C4-2B (cell line): Measurements from ENCODE around the gene SIGLEC14.
"Not testable (repeated sequence)": the region's sequence is repeated elsewhere in the genome, so short reads cannot be mapped to it uniquely, and the experiment has no call there.

Experiments
- H3K27ac ChIP-seq: fragments of 450-650 bp; 2 replicates; pipeline ENCODE4 v1.5.1; 2017
- CTCF ChIP-seq: fragments of 450-650 bp; conservative IDR thresholded peaks from 2 replicates; pipeline ENCODE4 v1.5.1; 2017; ENCODE audit warnings: mild to moderate bottlenecking
- ZFX ChIP-seq: fragments of 450-650 bp; IDR thresholded peaks from 2 replicates; pipeline ENCODE4 v1.6.1; 2017

SIGLEC14 gene

GRCh38 chr19:51687791-51688670, 41.4 kb upstream of the SIGLEC14 start:
- TF ChIP-seq CTCF (no peak), ZFX (no peak)

GRCh38 chr19:51686171-51686570, 39.5 kb upstream of the SIGLEC14 start:
- TF ChIP-seq ZFX (no peak), CTCF (no peak)
- H3K27ac ChIP-seq, result no peak overlapping the region

More at GRCh38 chr19:51687791-51688670, 41.4 kb upstream of the SIGLEC14 start:
- peak overlapping the region; percentile 82 for H3K27ac ChIP-seq

GRCh38 chr19:51681286-51681941, 34.8 kb upstream of the SIGLEC14 start:
- no peak for TF ChIP-seq CTCF
- no peak for TF ChIP-seq ZFX

GRCh38 chr19:51680474-51680873, 33.8 kb upstream of the SIGLEC14 start:
- TF ChIP-seq ZFX (no peak), CTCF (no peak)
- H3K27ac ChIP-seq, result no peak overlapping the region

More at GRCh38 chr19:51681286-51681941, 34.8 kb upstream of the SIGLEC14 start:
- no peak overlapping the region for H3K27ac ChIP-seq

GRCh38 chr19:51676566-51677083, 30.0 kb upstream of the SIGLEC14 start:
- TF ChIP-seq ZFX, result no peak
- TF ChIP-seq CTCF, result no peak
- no peak overlapping the region for H3K27ac ChIP-seq

GRCh38 chr19:51675911-51676565, 29.4 kb upstream of the SIGLEC14 start:
- H3K27ac ChIP-seq, result not testable (repeated sequence)
- TF ChIP-seq CTCF, result peak; percentile 70

- TF ChIP-seq ZFX, result no peak
- TF ChIP-seq CTCF, result no peak
- H3K27ac ChIP-seq, result no peak overlapping the region
Measured at GRCh38 chr19:51668216-51668615, 21.6 kb upstream of the SIGLEC14 start.
